DND-41 (cell line): Measurements from ENCODE around the gene NUP62CL.

Experiments
- ATAC-seq: fragments of 200-7000 bp; cut with Tn5 transposase; 3 replicates; pipeline ENCODE4 v1.9.1; 2021; ENCODE audit warnings: low read depth; ENCODE audit not compliant: insufficient read depth
- DNase-seq: peaks from one replicate; pipeline ENCODE4 v3.0.0-alpha.2; 2020
- H2AFZ ChIP-seq: 2 replicates; pipeline ENCODE4 v1.6.0; 2012; ENCODE audit warnings: low read depth, low read length
- H3K27ac ChIP-seq: 2 replicates; pipeline ENCODE4 v1.5.1; 2012; ENCODE audit warnings: low read length, inconsistent platforms
- H3K27me3 ChIP-seq: fragments of 200-600 bp; sonication (generic); 2 replicates; pipeline ENCODE4 v1.6.0; 2012; ENCODE audit warnings: low read length, mild to moderate bottlenecking, inconsistent platforms; ENCODE audit not compliant: insufficient read depth, poor library complexity
- H3K36me3 ChIP-seq: 2 replicates; pipeline ENCODE4 v1.5.1; 2012; ENCODE audit warnings: low read length, inconsistent platforms; ENCODE audit not compliant: insufficient read depth
- H3K4me1 ChIP-seq: 2 replicates; pipeline ENCODE4 v1.5.1; 2012; ENCODE audit warnings: mild to moderate bottlenecking, low read length; ENCODE audit not compliant: insufficient read depth
- H3K4me2 ChIP-seq: 2 replicates; pipeline ENCODE4 v1.6.0; 2012; ENCODE audit warnings: mild to moderate bottlenecking, moderate library complexity, low read length, inconsistent platforms; ENCODE audit not compliant: insufficient read depth
- H3K4me3 ChIP-seq, 2 experiments: fragments of 200-600 bp in 1 of 2; shearing (Covaris generic) in 1 of 2; 2 replicates each; pipeline ENCODE4 v1.5.1; 2012 to 2016; ENCODE audit warnings: inconsistent platforms in 2 of 2, low read length in 2 of 2, mild to moderate bottlenecking in 2 of 2, low read depth in 1 of 2, moderate library complexity in 1 of 2
- H3K79me2 ChIP-seq: 2 replicates; pipeline ENCODE4 v1.6.0; 2012; ENCODE audit warnings: low read length, inconsistent platforms; ENCODE audit not compliant: insufficient read depth
- H3K9ac ChIP-seq: 2 replicates; pipeline ENCODE4 v1.6.0; 2012; ENCODE audit warnings: low read depth, mild to moderate bottlenecking, inconsistent platforms, low read length, moderate library complexity
- H3K9me3 ChIP-seq: 2 replicates; pipeline ENCODE4 v1.5.1; 2012; ENCODE audit warnings: low read length, moderate library complexity, mild to moderate bottlenecking, inconsistent platforms; ENCODE audit not compliant: insufficient read depth, severe bottlenecking
- H4K20me1 ChIP-seq: 2 replicates; pipeline ENCODE4 v1.6.0; 2012; ENCODE audit warnings: low read length; ENCODE audit not compliant: insufficient read depth
- CTCF ChIP-seq: IDR thresholded peaks from 2 replicates; pipeline ENCODE4 v1.5.1; 2012; ENCODE audit warnings: borderline replicate concordance, low read length, moderate library complexity, mild to moderate bottlenecking; ENCODE audit not compliant: poor library complexity, severe bottlenecking; ENCODE audit errors: extremely low read depth
- EZH2 ChIP-seq: IDR thresholded peaks from 3 replicates; pipeline ENCODE4 v1.6.1; 2012; ENCODE audit warnings: borderline replicate concordance, low read depth, mild to moderate bottlenecking, moderate library complexity, low read length, inconsistent platforms; ENCODE audit not compliant: severe bottlenecking

NUP62CL gene

GRCh38 chrX:107226757-107227156, 20.5 kb upstream of the NUP62CL start:
- Histone ChIP-seq H3K4me1 (no peaks in the 10 kb centered on the region), H4K20me1 (no peaks in the 10 kb centered on the region), H2AFZ (no peak overlapping the region), H3K4me2 (no peak overlapping the region), H3K27me3 (no peaks in the 10 kb centered on the region), H3K9ac (no peak overlapping the region), H3K36me3 (no peaks in the 10 kb centered on the region), H3K79me2 (no peaks in the 10 kb centered on the region), H3K27ac (no peak overlapping the region), H3K4me3 (no peak overlapping the region), H3K9me3 (no peaks in the 10 kb centered on the region)
- ATAC-seq (no peak), DNase-seq (no peak)
- TF ChIP-seq CTCF: no peak
- TF ChIP-seq EZH2: no peak

GRCh38 chrX:107213477-107213876, 7.2 kb upstream of the NUP62CL start:
- Histone ChIP-seq H3K4me3 (no peak overlapping the region), H2AFZ (no peak overlapping the region), H3K27ac (no peak overlapping the region), H3K79me2 (no peaks in the 10 kb centered on the region), H4K20me1 (no peaks in the 10 kb centered on the region), H3K27me3 (no peaks in the 10 kb centered on the region), H3K9me3 (no peaks in the 10 kb centered on the region), H3K4me1 (no peaks in the 10 kb centered on the region), H3K4me2 (no peak overlapping the region), H3K36me3 (no peaks in the 10 kb centered on the region), H3K9ac (no peak overlapping the region)
- TF ChIP-seq EZH2 (no peak), CTCF (no peak)
- DNase-seq (no peak), ATAC-seq (no peak)

GRCh38 chrX:107207943-107208342, 1.7 kb upstream of the NUP62CL start:
- H3K9ac ChIP-seq: no peak overlapping the region

More at GRCh38 chrX:107207943-107208342, 1.7 kb upstream of the NUP62CL start:
- ATAC-seq (no peak), DNase-seq (no peak)
- Histone ChIP-seq H3K4me2 (no peak overlapping the region), H4K20me1 (no peaks in the 10 kb centered on the region), H3K36me3 (no peaks in the 10 kb centered on the region), H2AFZ (no peak overlapping the region), H3K27ac (no peak overlapping the region), H3K27me3 (no peaks in the 10 kb centered on the region), H3K4me1 (no peaks in the 10 kb centered on the region), H3K9me3 (no peaks in the 10 kb centered on the region), H3K4me3 (no peak overlapping the region), H3K79me2 (no peaks in the 10 kb centered on the region)
- TF ChIP-seq EZH2 (no peak), CTCF (no peak)
